ENCODE measurements around the gene HEPHL1.
"Not testable (repeated sequence)": the region's sequence is repeated elsewhere in the genome, so short reads cannot be mapped to it uniquely, and the experiment has no call there.

The HEPHL1 gene

GRCh38 chr11:94089341-94089740 is 68.2 kb downstream of the HEPHL1 start:
- DNase-seq (ENCODE audit: low read depth, low spot score), result no peak

GRCh38 chr11:94090401-94090800 is 69.2 kb downstream of the HEPHL1 start:
- no peak for DNase-seq (ENCODE audit: low read depth, low spot score)

- no peak for DNase-seq (ENCODE audit: low read depth, low spot score)
These were observed 69.9 kb downstream of the HEPHL1 start for GRCh38 chr11:94091091-94091490.

- no peak for DNase-seq (ENCODE audit: low read depth, low spot score)
These were observed 79.1 kb downstream of the HEPHL1 start for GRCh38 chr11:94100253-94100652.

- no peak for DNase-seq (ENCODE audit: low read depth, low spot score)
These were observed 82.3 kb downstream of the HEPHL1 start for GRCh38 chr11:94103471-94103870.

- no peak for DNase-seq (ENCODE audit: low read depth, low spot score)
These were observed 83.6 kb downstream of the HEPHL1 start for GRCh38 chr11:94104734-94105133.

- DNase-seq (ENCODE audit: low read depth, low spot score), result no peak
These were observed 85.6 kb downstream of the HEPHL1 start for GRCh38 chr11:94106716-94107115.

- DNase-seq (ENCODE audit: low read depth, low spot score), result no peak
These were observed 86.2 kb downstream of the HEPHL1 start for GRCh38 chr11:94107363-94107762.

- no peak for DNase-seq (ENCODE audit: low read depth, low spot score)
These were observed 90.1 kb downstream of the HEPHL1 start for GRCh38 chr11:94111241-94111640.

GRCh38 chr11:94111660-94112059 is 90.5 kb downstream of the HEPHL1 start:
- no peak for DNase-seq (ENCODE audit: low read depth, low spot score)

GRCh38 chr11:94112206-94112953 is 91.2 kb downstream of the HEPHL1 start:
- no peak for DNase-seq (ENCODE audit: low read depth, low spot score)

- DNase-seq (ENCODE audit: low read depth, low spot score), result no peak
These were observed 96.0 kb downstream of the HEPHL1 start for GRCh38 chr11:94117197-94117574.

- no peak for DNase-seq (ENCODE audit: low read depth, low spot score)
These were observed 96.7 kb downstream of the HEPHL1 start for GRCh38 chr11:94117871-94118270.

GRCh38 chr11:94119676-94120075 is 98.5 kb downstream of the HEPHL1 start:
- not testable (repeated sequence) for DNase-seq (ENCODE audit: low read depth, low spot score)

GRCh38 chr11:94120516-94120915 is 99.4 kb downstream of the HEPHL1 start:
- DNase-seq (ENCODE audit: low read depth, low spot score), result not testable (repeated sequence)

- DNase-seq (ENCODE audit: low read depth, low spot score), result no peak
These were observed 99.8 kb downstream of the HEPHL1 start for GRCh38 chr11:94120946-94121345.

GRCh38 chr11:94125407-94126115 is 104.4 kb downstream of the HEPHL1 start:
- DNase-seq (ENCODE audit: low read depth, low spot score), result no peak

GRCh38 chr11:94127638-94128037 is 106.5 kb downstream of the HEPHL1 start:
- DNase-seq (ENCODE audit: low read depth, low spot score), result no peak

GRCh38 chr11:94128291-94128745 is 107.2 kb downstream of the HEPHL1 start:
- no peak for DNase-seq (ENCODE audit: low read depth, low spot score)

- DNase-seq (ENCODE audit: low read depth, low spot score), result no peak
These were observed 107.8 kb downstream of the HEPHL1 start, which contains the start of gene PANX1 for GRCh38 chr11:94128746-94129511. TSS of gene PANX1 (plus strand) at chr11:94128841. CDS start at chr11:94129313, 472 bp downstream.

- DNase-seq (ENCODE audit: low read depth, low spot score), result no peak
These were observed 108.6 kb downstream of the HEPHL1 start for GRCh38 chr11:94129512-94130297.

Data from brain pericyte (primary cell).